WI38 (cell line): ENCODE results near the gene SWSAP1.

ENCODE experiments used
- H3K4me3 ChIP-seq: 2 replicates; pipeline ENCODE4 v1.5.1; 2011; ENCODE audit warnings: low read depth, mild to moderate bottlenecking, control low read depth, low read length
- CTCF ChIP-seq: IDR thresholded peaks from 2 replicates; pipeline ENCODE4 v1.5.1; 2012; ENCODE audit warnings: low read depth, mild to moderate bottlenecking, control low read depth, low read length

Gene SWSAP1

GRCh38 chr19:11418549-11419506, 44.4 kb downstream of the SWSAP1 start, which contains the start of gene RGL3:
Gene RGL3, minus strand, starts transcription at chr19:11419314. Its CDS starts 36 bp downstream, at chr19:11419278.
- peak within 1 kb of the TSS; percentile 58 for H3K4me3 ChIP-seq
- TF ChIP-seq CTCF, result no peak

GRCh38 chr19:11420429-11421370, 46.2 kb downstream of the SWSAP1 start:
- TF ChIP-seq CTCF, result no peak
- H3K4me3 ChIP-seq, result no peak overlapping the region

GRCh38 chr19:11421371-11422098, 47.1 kb downstream of the SWSAP1 start:
- no peak for TF ChIP-seq CTCF
- no peak overlapping the region for H3K4me3 ChIP-seq

- TF ChIP-seq CTCF, result no peak
These were observed 47.9 kb downstream of the SWSAP1 start for GRCh38 chr19:11422163-11423065.

GRCh38 chr19:11423164-11423790, 48.8 kb downstream of the SWSAP1 start:
- H3K4me3 ChIP-seq, result no peak overlapping the region
- TF ChIP-seq CTCF, result no peak

More at GRCh38 chr19:11422163-11423065, 47.9 kb downstream of the SWSAP1 start:
- 0 out of 2 replicates have a peak overlapping the region, but pooled peaks have one; percentile 22 for H3K4me3 ChIP-seq

- H3K4me3 ChIP-seq, result no peak overlapping the region
- TF ChIP-seq CTCF, result no peak
These were observed 49.3 kb downstream of the SWSAP1 start for GRCh38 chr19:11423791-11424181.
